Measurements from ENCODE around the gene NPSR1. TPM values are rescaled to one million over a fixed set of nuclear protein-coding genes. Genes with fewer than 3 reads are reported as not detected.
A peak's percentile ranks its signal among the peaks of the same experiment; 100 is the strongest.

Gene NPSR1
- polyA plus RNA-seq, 1 experiment = not detected

GRCh38 chr7:34675749-34676374, 17.8 kb downstream of the NPSR1 start:
- CTCF ChIA-PET = interaction anchor here (0.6 kb wide), 1 partner anchor 274 kb away, joined by 3 read pairs; no protein-coding TSS in a partner anchor
- DNase-seq (ENCODE audit: low read depth, low spot score) = no peak
- Histone ChIP-seq H3K4me3 (ENCODE audit: low read depth, low read length) (no peak overlapping the region), H3K27ac (ENCODE audit: low read depth, low read length) (no peak overlapping the region), H3K9me3 (ENCODE audit: control insufficient read depth, insufficient read depth, low read length) (0 out of 2 replicates have a peak, but pooled peaks cover 3% of the 10 kb centered on the region), H3K27me3 (ENCODE audit: control insufficient read depth, insufficient read depth, low read length) (no peaks in the 10 kb centered on the region)
- TF ChIP-seq, protein P1, sequence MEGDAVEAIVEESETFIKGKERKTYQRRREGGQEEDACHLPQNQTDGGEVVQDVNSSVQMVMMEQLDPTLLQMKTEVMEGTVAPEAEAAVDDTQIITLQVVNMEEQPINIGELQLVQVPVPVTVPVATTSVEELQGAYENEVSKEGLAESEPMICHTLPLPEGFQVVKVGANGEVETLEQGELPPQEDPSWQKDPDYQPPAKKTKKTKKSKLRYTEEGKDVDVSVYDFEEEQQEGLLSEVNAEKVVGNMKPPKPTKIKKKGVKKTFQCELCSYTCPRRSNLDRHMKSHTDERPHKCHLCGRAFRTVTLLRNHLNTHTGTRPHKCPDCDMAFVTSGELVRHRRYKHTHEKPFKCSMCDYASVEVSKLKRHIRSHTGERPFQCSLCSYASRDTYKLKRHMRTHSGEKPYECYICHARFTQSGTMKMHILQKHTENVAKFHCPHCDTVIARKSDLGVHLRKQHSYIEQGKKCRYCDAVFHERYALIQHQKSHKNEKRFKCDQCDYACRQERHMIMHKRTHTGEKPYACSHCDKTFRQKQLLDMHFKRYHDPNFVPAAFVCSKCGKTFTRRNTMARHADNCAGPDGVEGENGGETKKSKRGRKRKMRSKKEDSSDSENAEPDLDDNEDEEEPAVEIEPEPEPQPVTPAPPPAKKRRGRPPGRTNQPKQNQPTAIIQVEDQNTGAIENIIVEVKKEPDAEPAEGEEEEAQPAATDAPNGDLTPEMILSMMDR (IDR thresholded peaks at IDR 0.05; ENCODE audit: low read depth, low read length) = peak; percentile 47
- POLR2A ChIA-PET = no interaction called here

- TF ChIP-seq, protein P1 (IDR thresholded peaks at IDR 0.05; ENCODE audit: low read depth, low read length) = no peak
- CTCF ChIA-PET = no interaction called here
Observed at GRCh38 chr7:34677491-34677890, 19.5 kb downstream of the NPSR1 start.

DNA sequence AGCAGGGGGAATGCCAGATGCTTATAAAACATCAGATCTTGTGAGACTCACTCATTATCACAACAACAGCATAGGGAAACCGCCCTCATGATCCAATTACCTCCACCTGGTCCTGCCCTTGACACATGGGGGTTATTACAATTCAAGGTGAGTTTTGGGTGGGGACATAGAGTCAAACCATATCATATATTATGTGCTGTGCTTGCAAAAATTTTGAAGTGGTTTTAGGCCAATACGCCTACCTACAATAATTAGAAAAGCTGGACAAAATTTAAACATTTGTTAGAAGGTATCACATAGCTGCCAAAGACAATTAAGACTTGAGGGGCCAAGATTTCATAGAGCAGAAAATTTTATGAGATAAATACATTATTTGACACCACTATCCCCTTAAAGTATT, 29.5 kb downstream of the NPSR1 start:
- CTCF ChIA-PET = no interaction called here
- TF ChIP-seq, protein P1 (IDR thresholded peaks at IDR 0.05; ENCODE audit: low read depth, low read length) = no peak
- H3K27me3 ChIP-seq (ENCODE audit: control insufficient read depth, insufficient read depth, low read length) = no peaks in the 10 kb centered on the region

More at GRCh38 chr7:34677491-34677890, 19.5 kb downstream of the NPSR1 start:
- Histone ChIP-seq H3K4me3 (ENCODE audit: low read depth, low read length) (no peak overlapping the region), H3K27ac (ENCODE audit: low read depth, low read length) (no peak overlapping the region), H3K27me3 (ENCODE audit: control insufficient read depth, insufficient read depth, low read length) (no peaks in the 10 kb centered on the region), H3K9me3 (ENCODE audit: control insufficient read depth, insufficient read depth, low read length) (0 out of 2 replicates have a peak, but pooled peaks cover 3% of the 10 kb centered on the region)
- DNase-seq (ENCODE audit: low read depth, low spot score) = no peak
- POLR2A ChIA-PET = no interaction called here

GRCh38 chr7:34696415-34696814, 38.4 kb downstream of the NPSR1 start:
- TF ChIP-seq, protein P1 (IDR thresholded peaks at IDR 0.05; ENCODE audit: low read depth, low read length) = no peak
- ChIA-PET POLR2A (no interaction called here), CTCF (no interaction called here)

More for the DNA sequence above, 29.5 kb downstream of the NPSR1 start:
- no peak for DNase-seq (ENCODE audit: low read depth, low spot score)
- Histone ChIP-seq H3K4me3 (ENCODE audit: low read depth, low read length) (no peak overlapping the region), H3K9me3 (ENCODE audit: control insufficient read depth, insufficient read depth, low read length) (no peaks in the 10 kb centered on the region), H3K27ac (ENCODE audit: low read depth, low read length) (no peak overlapping the region)
- POLR2A ChIA-PET = no interaction called here

DNA sequence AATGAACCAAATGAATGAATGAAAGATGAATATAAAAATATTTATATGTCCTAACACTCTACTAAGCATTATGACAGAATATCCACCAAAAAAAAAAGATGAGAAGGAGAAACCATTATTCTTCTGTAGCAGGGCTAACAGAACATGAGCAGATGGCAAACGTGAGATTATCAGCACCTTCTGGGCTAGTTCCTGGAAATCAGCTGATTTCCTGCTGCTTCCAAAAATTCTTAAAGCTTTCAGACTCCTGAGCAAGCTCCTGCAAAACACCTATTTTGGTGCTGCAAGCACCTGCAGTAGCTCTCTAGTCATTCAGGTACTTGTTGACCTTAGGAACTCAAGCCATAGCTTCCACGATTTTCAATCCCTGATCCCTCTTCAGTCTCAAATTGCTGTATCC, 51.8 kb downstream of the NPSR1 start:
- H3K27ac ChIP-seq (ENCODE audit: low read depth, low read length) = no peak overlapping the region
- POLR2A ChIA-PET = no interaction called here
- H3K4me3 ChIP-seq (ENCODE audit: low read depth, low read length) = no peak overlapping the region

More at GRCh38 chr7:34696415-34696814, 38.4 kb downstream of the NPSR1 start:
- no peak for DNase-seq (ENCODE audit: low read depth, low spot score)
- Histone ChIP-seq H3K9me3 (ENCODE audit: control insufficient read depth, insufficient read depth, low read length) (no peaks in the 10 kb centered on the region), H3K27ac (ENCODE audit: low read depth, low read length) (no peak overlapping the region), H3K4me3 (ENCODE audit: low read depth, low read length) (no peak overlapping the region), H3K27me3 (ENCODE audit: control insufficient read depth, insufficient read depth, low read length) (no peaks in the 10 kb centered on the region)

More for the DNA sequence above, 51.8 kb downstream of the NPSR1 start:
- Histone ChIP-seq H3K9me3 (ENCODE audit: control insufficient read depth, insufficient read depth, low read length) (no peaks in the 10 kb centered on the region), H3K27me3 (ENCODE audit: control insufficient read depth, insufficient read depth, low read length) (no peaks in the 10 kb centered on the region)
- CTCF ChIA-PET = no interaction called here
- DNase-seq (ENCODE audit: low read depth, low spot score) = no peak
- TF ChIP-seq, protein P1 (IDR thresholded peaks at IDR 0.05; ENCODE audit: low read depth, low read length) = no peak
